OCI-LY1 (cell line): Measurements from ENCODE around the gene ASRGL1.
"Not testable (repeated sequence)": the region's sequence is repeated elsewhere in the genome, so short reads cannot be mapped to it uniquely, and the experiment has no call there.

Experiments used
- H2AFZ ChIP-seq: fragments of 200-600 bp; sonication (generic), shearing (Covaris generic); 2 replicates; pipeline ENCODE4 v1.6.0; 2014; ENCODE audit warnings: antibody characterized with exemption, mild to moderate bottlenecking, low read length
- H3F3A ChIP-seq: fragments of 200-600 bp; sonication (generic), shearing (Covaris generic); 2 replicates; pipeline ENCODE4 v1.6.0; 2014; ENCODE audit warnings: mild to moderate bottlenecking, antibody characterized with exemption, low read length, moderate library complexity; ENCODE audit not compliant: insufficient read depth
- H3K27ac ChIP-seq: fragments of 200-600 bp; sonication (generic); 2 replicates; pipeline ENCODE4 v1.5.1; 2014; ENCODE audit warnings: low read length, mixed run types, mild to moderate bottlenecking, low read depth; ENCODE audit not compliant: poor library complexity, severe bottlenecking
- H3K27me3 ChIP-seq: fragments of 200-600 bp; sonication (generic); 2 replicates; pipeline ENCODE4 v1.6.0; 2014; ENCODE audit warnings: antibody characterized with exemption, mild to moderate bottlenecking, low read length, moderate library complexity; ENCODE audit not compliant: insufficient read depth
- H3K36me3 ChIP-seq: fragments of 200-600 bp; sonication (generic); 2 replicates; pipeline ENCODE4 v1.6.1; 2014; ENCODE audit warnings: mild to moderate bottlenecking, antibody characterized with exemption, low read length, moderate library complexity, mixed read lengths; ENCODE audit not compliant: insufficient read depth
- H3K4me1 ChIP-seq: fragments of 200-600 bp; sonication (generic); 2 replicates; pipeline ENCODE4 v1.5.1; 2014; ENCODE audit warnings: mild to moderate bottlenecking, low read length, moderate library complexity; ENCODE audit not compliant: insufficient read depth, severe bottlenecking
- H3K4me2 ChIP-seq: fragments of 200-600 bp; sonication (generic), shearing (Covaris generic); 2 replicates; pipeline ENCODE4 v1.6.1; 2014; ENCODE audit warnings: low read length
- H3K4me3 ChIP-seq: fragments of 200-600 bp; sonication (generic); 2 replicates; pipeline ENCODE4 v1.5.1; 2014; ENCODE audit warnings: low read length, low read depth, mild to moderate bottlenecking, mixed read lengths; ENCODE audit not compliant: poor library complexity, severe bottlenecking
- H3K79me2 ChIP-seq: fragments of 200-600 bp; shearing (Covaris generic); 2 replicates; pipeline ENCODE4 v1.6.1; 2016; ENCODE audit warnings: mixed run types, low read length, mixed read lengths; ENCODE audit not compliant: insufficient read depth
- H3K9ac ChIP-seq: fragments of 200-600 bp; sonication (generic), shearing (Covaris generic); 2 replicates; pipeline ENCODE4 v1.6.1; 2014; ENCODE audit warnings: mild to moderate bottlenecking, low read length, mixed read lengths
- H3K9me2 ChIP-seq: fragments of 200-600 bp; sonication (generic), shearing (Covaris generic); 2 replicates; pipeline ENCODE4 v1.6.1; 2014; ENCODE audit warnings: low read depth, mild to moderate bottlenecking, low read length, mixed read lengths
- H3K9me3 ChIP-seq: fragments of 200-600 bp; shearing (Covaris generic); 2 replicates; pipeline ENCODE4 v1.6.1; 2014; ENCODE audit warnings: low read length, mixed read lengths
- H4K20me1 ChIP-seq: fragments of 200-600 bp; sonication (generic), shearing (Covaris generic); 2 replicates; pipeline ENCODE4 v1.6.0; 2016; ENCODE audit warnings: mild to moderate bottlenecking, low read length; ENCODE audit not compliant: insufficient read depth
- EZH2 ChIP-seq: fragments of 200-600 bp; sonication (generic), shearing (Covaris generic); IDR thresholded peaks from 2 replicates; pipeline ENCODE4 v1.8.0; 2017; ENCODE audit warnings: borderline replicate concordance, mixed run types, mild to moderate bottlenecking, antibody characterized with exemption, low read length, moderate library complexity, mixed read lengths
- TF ChIP-seq, protein P1 (sequence below): fragments of 200-600 bp; sonication (generic), shearing (Covaris generic); IDR thresholded peaks from 2 replicates; pipeline ENCODE4 v1.5.1; 2017; ENCODE audit warnings: mild to moderate bottlenecking, antibody characterized with exemption, low read length, moderate library complexity, mixed read lengths

Gene ASRGL1

DNA sequence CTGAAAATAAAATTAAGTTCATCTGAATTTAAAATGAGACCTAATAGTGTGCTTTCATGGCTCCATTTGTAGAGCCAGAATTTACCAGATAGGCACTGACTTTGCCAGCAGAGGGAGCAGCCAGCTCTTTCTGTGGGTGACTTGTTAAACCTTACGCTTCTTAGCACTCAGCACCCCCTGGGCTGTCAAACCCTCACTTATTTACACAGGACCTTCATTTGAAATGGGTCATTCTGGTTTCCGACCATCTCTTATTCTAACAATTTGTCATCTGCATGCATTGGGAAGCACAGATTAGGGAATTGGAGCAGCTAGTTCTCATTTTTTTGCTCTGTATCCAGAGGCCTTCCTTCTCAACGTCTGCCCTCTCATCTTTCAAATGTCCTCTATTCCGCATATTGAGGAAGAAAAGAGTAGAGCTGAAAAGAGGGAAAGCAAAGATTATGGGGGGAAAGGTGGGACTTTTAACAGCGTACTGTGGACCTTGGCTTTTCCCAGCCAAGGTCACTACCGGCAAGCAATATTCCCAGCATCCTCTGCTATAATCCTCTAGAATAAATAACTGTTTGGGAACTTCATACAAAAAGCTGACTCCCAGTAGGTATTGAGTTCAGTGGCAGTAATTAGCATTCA, 3.1 kb downstream of the ASRGL1 start:
- Histone ChIP-seq H3K4me2 (no peak overlapping the region), H3K4me1 (no peaks in the 10 kb centered on the region), H4K20me1 (no peaks in the 10 kb centered on the region), H3K4me3 (no peak overlapping the region), H3K79me2 (no peaks in the 10 kb centered on the region), H3K9me3 (no peaks in the 10 kb centered on the region), H3K9ac (no peak overlapping the region), H3K27me3 (0 out of 2 replicates have a peak, but pooled peaks cover 5% of the 10 kb centered on the region), H3K27ac (no peak overlapping the region), H3F3A (no peaks in the 10 kb centered on the region), H3K36me3 (no peaks in the 10 kb centered on the region), H2AFZ (no peak overlapping the region), H3K9me2 (no peaks in the 10 kb centered on the region)
- TF ChIP-seq, protein P1, sequence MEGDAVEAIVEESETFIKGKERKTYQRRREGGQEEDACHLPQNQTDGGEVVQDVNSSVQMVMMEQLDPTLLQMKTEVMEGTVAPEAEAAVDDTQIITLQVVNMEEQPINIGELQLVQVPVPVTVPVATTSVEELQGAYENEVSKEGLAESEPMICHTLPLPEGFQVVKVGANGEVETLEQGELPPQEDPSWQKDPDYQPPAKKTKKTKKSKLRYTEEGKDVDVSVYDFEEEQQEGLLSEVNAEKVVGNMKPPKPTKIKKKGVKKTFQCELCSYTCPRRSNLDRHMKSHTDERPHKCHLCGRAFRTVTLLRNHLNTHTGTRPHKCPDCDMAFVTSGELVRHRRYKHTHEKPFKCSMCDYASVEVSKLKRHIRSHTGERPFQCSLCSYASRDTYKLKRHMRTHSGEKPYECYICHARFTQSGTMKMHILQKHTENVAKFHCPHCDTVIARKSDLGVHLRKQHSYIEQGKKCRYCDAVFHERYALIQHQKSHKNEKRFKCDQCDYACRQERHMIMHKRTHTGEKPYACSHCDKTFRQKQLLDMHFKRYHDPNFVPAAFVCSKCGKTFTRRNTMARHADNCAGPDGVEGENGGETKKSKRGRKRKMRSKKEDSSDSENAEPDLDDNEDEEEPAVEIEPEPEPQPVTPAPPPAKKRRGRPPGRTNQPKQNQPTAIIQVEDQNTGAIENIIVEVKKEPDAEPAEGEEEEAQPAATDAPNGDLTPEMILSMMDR, result peak; percentile 63
- TF ChIP-seq EZH2, result no peak

- no peaks in the 10 kb centered on the region for H3F3A ChIP-seq
- no peaks in the 10 kb centered on the region for H3K4me1 ChIP-seq
- no peak overlapping the region for H2AFZ ChIP-seq
- no peak overlapping the region for H3K4me3 ChIP-seq
- H3K79me2 ChIP-seq, result no peaks in the 10 kb centered on the region
- H3K27me3 ChIP-seq, result 0 out of 2 replicates have a peak, but pooled peaks cover 5% of the 10 kb centered on the region
- H3K9ac ChIP-seq, result no peak overlapping the region
- H3K9me3 ChIP-seq, result no peaks in the 10 kb centered on the region
- no peak overlapping the region for H3K4me2 ChIP-seq
- no peaks in the 10 kb centered on the region for H4K20me1 ChIP-seq
- TF ChIP-seq, protein P1, result no peak
- TF ChIP-seq EZH2, result no peak
- no peak overlapping the region for H3K27ac ChIP-seq
- H3K9me2 ChIP-seq, result no peaks in the 10 kb centered on the region
- H3K36me3 ChIP-seq, result no peaks in the 10 kb centered on the region
These were observed 4.3 kb downstream of the ASRGL1 start for GRCh38 chr11:62341588-62341987.

GRCh38 chr11:62343646-62344190, 6.5 kb downstream of the ASRGL1 start:
- not testable (repeated sequence) for H3K4me2 ChIP-seq, H3K9me3 ChIP-seq, H4K20me1 ChIP-seq, H3K4me1 ChIP-seq, H3K27me3 ChIP-seq, H3K9ac ChIP-seq, H3K4me3 ChIP-seq, H3K27ac ChIP-seq, H3K9me2 ChIP-seq, H3K79me2 ChIP-seq, H3K36me3 ChIP-seq, H3F3A ChIP-seq, H2AFZ ChIP-seq

DNA sequence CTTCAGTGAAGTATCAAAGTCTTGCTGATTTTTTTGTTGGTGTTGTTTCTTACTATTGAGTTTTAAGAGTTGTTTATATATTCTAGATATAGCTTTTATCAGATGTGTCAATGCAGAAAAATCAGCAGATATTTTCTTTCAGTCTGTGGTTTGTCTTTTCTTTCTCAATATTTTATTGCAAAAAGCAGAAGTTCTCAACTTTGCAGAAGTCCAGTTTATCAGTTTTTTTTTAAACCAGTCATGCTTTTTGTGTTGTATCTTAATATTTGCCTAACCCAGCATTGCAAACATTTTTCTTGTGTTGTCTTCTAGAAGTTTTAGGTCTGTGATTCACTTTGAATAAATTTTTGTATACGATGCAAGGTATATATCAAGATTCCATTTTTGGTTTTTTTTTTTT, 7.0 kb downstream of the ASRGL1 start:
- Histone ChIP-seq H3K9me3 (no peaks in the 10 kb centered on the region), H2AFZ (no peak overlapping the region), H3K4me2 (no peak overlapping the region), H3F3A (no peaks in the 10 kb centered on the region), H3K9ac (no peak overlapping the region), H3K9me2 (no peaks in the 10 kb centered on the region), H3K4me3 (no peak overlapping the region), H3K27me3 (0 out of 2 replicates have a peak, but pooled peaks cover 2% of the 10 kb centered on the region), H3K27ac (no peak overlapping the region), H4K20me1 (no peaks in the 10 kb centered on the region), H3K36me3 (no peaks in the 10 kb centered on the region), H3K4me1 (no peaks in the 10 kb centered on the region), H3K79me2 (no peaks in the 10 kb centered on the region)
- TF ChIP-seq EZH2, result no peak
- TF ChIP-seq, protein P1, result no peak
